SK-N-SH treated with all-trans-retinoic acid at 6 μM for 48 hours (cell line): ENCODE measurements around the gene DEFB108B.
"Not testable (repeated sequence)": the region's sequence is repeated elsewhere in the genome, so short reads cannot be mapped to it uniquely, and the experiment has no call there.

Experiments used
- ATAC-seq: fragments of 200-7000 bp; cut with Tn5 transposase; 3 replicates; pipeline ENCODE4 v1.9.1; 2020; ENCODE audit warnings: mild to moderate bottlenecking, moderate library complexity

Gene DEFB108B

DNA sequence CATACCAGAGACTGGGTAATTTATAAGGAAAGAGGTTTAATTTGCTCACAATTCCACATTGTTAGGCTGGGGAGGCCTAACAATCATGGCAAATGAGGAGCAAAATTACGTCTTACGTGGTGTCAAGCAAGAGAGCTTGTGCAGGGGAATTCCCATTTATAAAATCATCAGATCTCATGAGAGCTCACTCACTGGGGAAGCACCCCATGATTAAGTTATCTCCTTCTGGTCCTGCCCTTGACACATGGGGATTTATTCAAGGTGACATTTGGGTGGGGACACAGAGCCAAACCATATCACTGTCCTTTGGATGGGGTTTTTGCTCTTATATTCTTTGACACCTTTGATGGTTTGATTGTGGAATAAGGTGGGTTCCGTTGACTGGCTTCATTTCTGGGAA, 36.9 kb downstream of the DEFB108B start:
- ATAC-seq = not testable (repeated sequence)

DNA sequence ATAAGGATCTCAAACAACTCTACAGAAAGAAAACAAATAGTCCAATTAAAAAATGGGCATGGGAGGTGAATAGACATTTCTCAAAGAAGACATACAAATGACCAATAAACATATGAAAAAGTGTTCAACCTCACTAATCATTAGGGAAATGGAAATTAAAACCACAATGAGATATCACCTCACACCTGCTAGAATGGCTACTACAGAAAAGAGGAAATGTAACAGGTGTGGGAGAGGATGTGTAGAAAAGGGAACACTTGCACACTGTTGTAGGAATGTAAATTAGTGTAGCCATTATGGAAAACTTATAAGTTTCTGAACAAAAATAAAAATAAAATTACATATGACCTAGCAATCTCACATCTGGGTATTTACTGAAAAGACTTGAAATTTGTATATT, 37.7 kb downstream of the DEFB108B start:
- ATAC-seq = not testable (repeated sequence)

DNA sequence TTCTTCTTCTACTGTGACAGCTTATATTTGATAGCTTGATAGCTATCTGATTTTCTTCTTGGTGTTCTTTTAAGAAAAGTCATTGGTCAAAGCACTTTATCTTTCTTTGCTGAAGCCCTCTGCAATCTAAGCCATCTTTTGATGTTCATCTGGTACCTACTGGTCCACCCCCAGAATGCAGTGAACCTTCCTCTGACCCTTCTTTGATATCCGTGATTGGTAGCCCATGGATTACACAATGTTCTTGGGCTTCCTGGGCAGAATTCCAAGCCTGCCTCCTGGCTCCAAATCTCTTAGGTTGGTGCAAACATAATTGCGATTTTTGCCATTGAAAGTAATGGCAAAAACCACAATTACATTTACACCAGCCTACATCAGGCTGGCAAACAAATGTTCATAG, 43.3 kb downstream of the DEFB108B start:
- not testable (repeated sequence) for ATAC-seq

DNA sequence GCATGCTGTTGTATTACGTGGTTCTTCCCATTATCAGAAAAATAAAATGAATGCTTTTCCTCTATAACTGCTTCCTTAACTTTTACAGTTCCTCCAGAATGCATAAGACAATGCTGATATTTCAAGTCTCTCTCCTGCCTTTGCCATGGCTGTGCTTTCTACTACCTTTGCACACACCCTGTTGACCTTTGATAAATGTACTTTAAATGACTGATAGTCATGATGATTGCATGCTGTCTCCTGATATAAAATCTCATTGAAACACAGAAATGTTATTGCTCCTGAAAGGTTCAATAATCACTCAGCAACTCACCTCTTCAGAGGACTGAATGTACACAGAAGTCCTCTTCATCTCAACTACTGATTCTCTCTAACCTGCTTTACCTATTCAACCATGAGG, 45.1 kb downstream of the DEFB108B start, which contains the start of gene DEFB131B:
Gene DEFB131B, plus strand, starts transcription at position 395 of the 400 bp plus-strand sequence. Its CDS starts 0 bp downstream, at position 395.
- not testable (repeated sequence) for ATAC-seq

- not testable (repeated sequence) for ATAC-seq
These were observed 52.8 kb downstream of the DEFB108B start for GRCh38 chr11:71885806-71886205.
